Adrenal gland (tissue), 12 donors: ENCODE measurements around the gene TBL2. TPM values are rescaled to one million over a fixed set of nuclear protein-coding genes. Genes with fewer than 3 reads are reported as not detected.

Experiments used
- DNase-seq, 7 donors: peaks; one replicate each; pipeline ENCODE4 v3.0.0-alpha.2; 2019 to 2020
- H3K27ac ChIP-seq, 5 donors: fragments of 200-600 bp; sonication (generic) in 4 of 5; 1 replicate in 3 of 5; 2 replicates in 2 of 5; pipeline versions ENCODE4 v1.5.1 to v1.8.0; 2016 to 2020; ENCODE audit warnings: mild to moderate bottlenecking in 1 of 5
- H3K27me3 ChIP-seq: fragments of 200-600 bp; 2 replicates; pipeline ENCODE4 v1.8.0; 2021
- H3K36me3 ChIP-seq, 2 donors: fragments of 200-600 bp; replicated peaks in 1 of 2; 1 replicate in 1 of 2; 2 replicates in 1 of 2; pipeline versions ENCODE4 v1.5.1 to v1.8.0; 2018 to 2022
- H3K4me1 ChIP-seq, 2 donors: fragments of 200-600 bp; replicated peaks in 1 of 2; 1 replicate in 1 of 2; 2 replicates in 1 of 2; pipeline versions ENCODE4 v1.5.1 to v1.8.0; 2018 to 2021
- H3K4me3 ChIP-seq, 4 donors: fragments of 200-600 bp; sonication (generic) in 3 of 4; one replicate each; pipeline ENCODE4 v1.5.1; 2016 to 2018
- H3K9me3 ChIP-seq, 3 donors: fragments of 200-600 bp; sonication (generic) in 1 of 3; replicated peaks in 1 of 3; 1 replicate in 2 of 3; 2 replicates in 1 of 3; pipeline versions ENCODE4 v1.5.1 to v1.8.0; 2016 to 2021
- POLR2A ChIP-seq, 2 donors: fragments of 450-650 bp; IDR thresholded peaks; one replicate each; pipeline ENCODE4 v1.6.1; 2017; ENCODE audit warnings: antibody characterized with exemption in 2 of 2, mild to moderate bottlenecking in 2 of 2, moderate library complexity in 1 of 2
- WGBS, 4 donors: extraction: QIAGEN DNeasy Blood & Tissue Kit in 2 of 4; methylation state at CpG; one replicate each; pipeline versions ENCODE4 v1.1.5 to v1.1.7; 2013 to 2017; 5-methylcytosine and 5-hydroxymethylcytosine counted together
- intact Hi-C, 2 donors: fragments of 100-400 bp; cut with DNase I; formaldehyde crosslinking; loops; one replicate each; pipeline versions ENCODE4 v1.14.1 to v1.15.0; 2022 to 2023
- polyA plus RNA-seq, 3 donors: library from polyadenylated mRNA; stranded (reverse); fragments of 200-250 nt in 2 of 3; fragments of 350-450 nt in 1 of 3; fragmentation: Illumina TruSeq in 1 of 3; extraction: RNeasy Lipid Tissue Mini Kit (QIAGEN cat#74804) in 1 of 3; gene quantifications; one replicate each; pipeline ENCODE4 v1.2.3, GENCODE V29; 2013 to 2014
- total RNA-seq, 9 donors: library from RNA; depleted of rRNA in 4 of 9; stranded (reverse); fragments of >200 nt in 4 of 9; fragments of 120-200 nt in 1 of 9; fragmentation: NEBNext Ultra II Directional in 1 of 9; extraction: Animal tissue kit (Norgen Biotek cat#: 25700) in 1 of 9; gene quantifications; one replicate each; pipeline versions ENCODE4 v1.1.0 to v1.2.4, GENCODE V29; 2013 to 2023
- TF ChIP-seq, protein P1 (sequence below), 6 experiments: fragments of 450-650 bp in 4 of 6; fragments of 200-600 bp in 2 of 6; sonication (generic) in 1 of 6; IDR thresholded peaks; 1 replicate in 5 of 6; 2 replicates in 1 of 6; pipeline versions ENCODE4 v1.5.1 to v1.8.0; 2016 to 2021; ENCODE audit warnings: antibody characterized with exemption in 6 of 6, mild to moderate bottlenecking in 2 of 6, moderate library complexity in 1 of 6
- donor health status: healthy with polysubstance abuse.
- donor health status: Bipolar disorder and iron deficiency.
- donor health status: DM: yes; HTN: yes; CAD: no.
- donor health status: DM: no; HTN: no; CAD: no.
- donor health status: DM: no; HTN: no; CAD: no.
- donor health status: DM: yes; HTN: yes; CAD: no.

Gene TBL2
- total and polyA plus RNA-seq, 12 donors = 14.2 to 136 (median 51.3) TPM

- no peaks in the 10 kb centered on the region for H3K4me1 ChIP-seq
- H3K36me3 ChIP-seq = peaks cover 0 to 22% of the 10 kb centered on the region in 2 donors
- WGBS, 4 donors = 22 to 49% (median 37%) methylated on average over 7 of the region's 7 CpGs
- H3K27me3 ChIP-seq = no peaks in the 10 kb centered on the region
- DNase-seq = no peak
- intact Hi-C loops = no loop called here
- H3K9me3 ChIP-seq = no peaks in the 10 kb centered on the region
- peak overlapping the region in 2 of 4 donors; percentile 8 to 45 for H3K4me3 ChIP-seq
- TF ChIP-seq POLR2A (IDR thresholded peaks at IDR 0.05) = no peak
- TF ChIP-seq, protein P1, sequence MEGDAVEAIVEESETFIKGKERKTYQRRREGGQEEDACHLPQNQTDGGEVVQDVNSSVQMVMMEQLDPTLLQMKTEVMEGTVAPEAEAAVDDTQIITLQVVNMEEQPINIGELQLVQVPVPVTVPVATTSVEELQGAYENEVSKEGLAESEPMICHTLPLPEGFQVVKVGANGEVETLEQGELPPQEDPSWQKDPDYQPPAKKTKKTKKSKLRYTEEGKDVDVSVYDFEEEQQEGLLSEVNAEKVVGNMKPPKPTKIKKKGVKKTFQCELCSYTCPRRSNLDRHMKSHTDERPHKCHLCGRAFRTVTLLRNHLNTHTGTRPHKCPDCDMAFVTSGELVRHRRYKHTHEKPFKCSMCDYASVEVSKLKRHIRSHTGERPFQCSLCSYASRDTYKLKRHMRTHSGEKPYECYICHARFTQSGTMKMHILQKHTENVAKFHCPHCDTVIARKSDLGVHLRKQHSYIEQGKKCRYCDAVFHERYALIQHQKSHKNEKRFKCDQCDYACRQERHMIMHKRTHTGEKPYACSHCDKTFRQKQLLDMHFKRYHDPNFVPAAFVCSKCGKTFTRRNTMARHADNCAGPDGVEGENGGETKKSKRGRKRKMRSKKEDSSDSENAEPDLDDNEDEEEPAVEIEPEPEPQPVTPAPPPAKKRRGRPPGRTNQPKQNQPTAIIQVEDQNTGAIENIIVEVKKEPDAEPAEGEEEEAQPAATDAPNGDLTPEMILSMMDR (IDR thresholded peaks at IDR 0.05) = no peak
- no peak overlapping the region for H3K27ac ChIP-seq
These were observed 12.6 kb downstream of the TBL2 start for GRCh38 chr7:73565675-73566340.

DNA sequence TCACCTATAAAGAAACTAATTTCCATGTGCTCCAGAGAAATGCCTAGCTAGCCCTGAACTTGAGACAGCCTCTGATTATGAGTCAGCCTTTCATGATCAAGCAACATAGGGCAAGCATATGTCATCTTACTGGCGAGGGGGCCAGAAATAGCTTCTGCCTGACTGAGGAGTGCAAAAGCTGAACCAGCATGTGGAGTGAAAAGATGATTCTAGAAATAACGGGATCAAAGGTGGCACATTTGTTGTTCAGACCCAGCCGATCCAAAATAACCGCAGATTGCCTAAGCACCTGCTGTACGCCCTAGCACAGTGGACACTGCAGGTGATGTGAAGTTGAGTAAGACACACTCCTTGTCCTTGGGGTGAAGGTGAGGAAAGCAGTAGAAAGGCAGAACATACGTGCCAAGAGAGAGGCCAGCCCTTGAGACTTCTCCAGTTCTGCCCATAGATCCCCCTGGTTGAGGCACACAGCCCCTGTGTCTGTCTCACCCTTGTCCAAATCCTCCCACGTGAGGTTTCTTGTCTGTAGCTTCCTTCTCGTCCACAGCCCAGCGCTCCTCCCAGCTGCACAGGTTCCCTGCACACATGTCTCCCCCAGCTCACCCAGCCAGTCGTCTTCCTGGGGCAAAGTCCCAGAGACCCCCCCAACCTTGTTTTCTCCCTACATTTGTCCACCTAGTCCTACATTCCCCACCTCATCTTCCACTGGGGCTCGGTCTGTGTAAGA, 18.1 kb downstream of the TBL2 start:
- Histone ChIP-seq H3K9me3 (no peaks in the 10 kb centered on the region), H3K4me3 (no peak overlapping the region), H3K4me1 (peaks cover 13 to 26% of the 10 kb centered on the region in 2 donors), H3K36me3 (no peaks in the 10 kb centered on the region), H3K27me3 (no peaks in the 10 kb centered on the region), H3K27ac (peak overlapping the region in 3 of 5 donors; percentile 68 to 75 (median 73))
- TF ChIP-seq POLR2A (IDR thresholded peaks at IDR 0.05) = peak in 1 of 2 donors; percentile 46
- TF ChIP-seq, protein P1 (IDR thresholded peaks at IDR 0.05) = no peak
- intact Hi-C loops = no loop called here
- peak; percentile 51 to 81 (median 71) for DNase-seq
- WGBS, 4 donors = 47 to 59% (median 50%) methylated on average over 11 of the region's 11 CpGs

DNA sequence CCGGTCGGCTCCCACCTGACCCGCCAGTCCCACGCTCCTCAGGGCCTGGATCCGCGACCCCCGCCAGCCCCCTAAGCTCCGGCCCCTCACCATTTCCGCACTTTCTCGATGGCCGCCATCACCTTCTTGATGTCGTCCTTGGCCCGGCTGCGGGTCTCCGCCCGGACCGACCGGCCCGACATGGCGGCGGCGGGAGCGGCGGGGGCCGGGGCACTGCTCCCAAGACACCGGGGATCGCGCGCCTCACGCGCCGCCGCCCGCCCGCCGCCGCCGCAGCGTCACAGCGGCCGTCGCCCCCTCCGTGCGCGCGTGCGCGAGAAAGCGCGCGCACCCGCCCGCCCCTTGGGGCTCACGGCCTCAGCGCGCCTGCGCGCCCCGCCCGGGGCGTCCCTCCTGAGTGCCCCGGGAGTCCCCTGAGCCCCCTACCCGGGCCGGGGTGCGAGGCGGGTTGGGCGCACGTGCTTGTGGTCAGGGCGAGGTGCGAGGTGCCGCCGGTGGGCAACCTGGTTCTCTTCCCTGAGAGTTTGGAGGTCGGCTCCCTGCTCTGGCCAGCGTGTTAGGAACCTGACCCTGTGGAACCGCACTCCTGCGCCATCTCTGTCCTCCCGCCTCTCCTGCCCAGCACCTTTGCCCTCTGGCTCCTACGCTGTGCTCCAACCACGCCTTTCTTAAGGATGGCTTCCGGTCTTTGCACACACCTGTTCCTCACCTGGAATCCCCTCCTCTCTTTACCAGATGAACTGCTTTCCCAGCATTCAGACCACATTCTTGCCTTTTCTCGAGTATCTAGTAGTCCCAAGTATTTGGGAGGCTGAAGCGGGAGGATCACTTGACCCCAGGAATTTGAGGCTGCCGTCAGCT, 20.8 kb downstream of the TBL2 start, which contains the start of gene BCL7B:
BCL7B (minus strand) TSS at position 294 of the 861 bp plus-strand sequence; CDS start at position 182, 112 bp downstream.
- H3K36me3 ChIP-seq = peaks cover 0 to 9% of the 10 kb centered on the region in 2 donors
- peaks cover 16 to 33% of the 10 kb centered on the region in 2 donors for H3K4me1 ChIP-seq
- 4 to 26% (median 15%) methylated on average over 11 to 83 of the region's 83 CpGs for WGBS, 4 donors
- peak; percentile 61 to 78 (median 69) for DNase-seq
- peak; percentile 54 to 79 for TF ChIP-seq POLR2A (IDR thresholded peaks at IDR 0.05)
- TF ChIP-seq, protein P1 (IDR thresholded peaks at IDR 0.05) = no peak
- H3K27ac ChIP-seq = peak within 1 kb of the TSS; percentile 97 to 100 (median 99)
- H3K4me3 ChIP-seq = peak within 1 kb of the TSS in 3 of 4 donors; percentile 36 to 99 (median 56)
- no peaks in the 10 kb centered on the region for H3K27me3 ChIP-seq
- no peaks in the 10 kb centered on the region for H3K9me3 ChIP-seq
- intact Hi-C loops = no loop called here

DNA sequence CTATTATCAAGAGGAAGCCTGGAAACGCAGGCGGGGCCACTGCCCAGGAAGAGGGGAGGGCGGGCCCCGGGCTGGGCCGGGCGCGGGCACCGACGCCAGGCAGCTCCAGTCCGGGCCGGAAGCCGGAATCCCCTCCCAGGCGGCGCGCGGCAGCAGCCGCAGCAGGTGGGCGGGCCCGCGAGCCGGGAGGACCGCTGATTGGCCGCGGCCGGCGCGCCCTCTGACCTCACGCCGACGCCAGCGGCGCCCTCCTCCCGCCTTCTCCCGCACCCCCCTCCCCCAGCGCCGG, 21.3 kb downstream of the TBL2 start:
- Histone ChIP-seq H3K27me3 (no peaks in the 10 kb centered on the region), H3K4me3 (peak overlapping the region in 3 of 4 donors; percentile 30 to 99 (median 36)), H3K4me1 (peaks cover 16 to 33% of the 10 kb centered on the region in 2 donors), H3K27ac (peak overlapping the region; percentile 97 to 100 (median 99)), H3K36me3 (peaks cover 0 to 15% of the 10 kb centered on the region in 2 donors), H3K9me3 (no peaks in the 10 kb centered on the region)
- intact Hi-C loops = no loop called here
- TF ChIP-seq, protein P1 (IDR thresholded peaks at IDR 0.05) = no peak
- TF ChIP-seq POLR2A (IDR thresholded peaks at IDR 0.05) = no peak
- 0% methylated on average over 2 to 36 of the region's 36 CpGs; no CpG with 5 or more reads in 1 of the 4 donors for WGBS, 4 donors
- DNase-seq = peak; percentile 93 to 97 (median 95)
